HL-60 (cell line): ENCODE data around the gene USP44.

ENCODE experiments used
- DNase-seq, 2 experiments: peaks; one replicate each; pipeline ENCODE4 v3.0.0-alpha.2; 2010 to 2020; ENCODE audit warnings: low read depth in 1 of 2, low spot score in 1 of 2
- H3K27ac ChIP-seq: fragments of 250-450 bp; sonication (Bioruptor Pico); replicated peaks from 2 replicates; pipeline ENCODE4 v1.5.1; 2020; ENCODE audit warnings: mild to moderate bottlenecking, moderate library complexity
- H3K27me3 ChIP-seq: fragments of 250-450 bp; sonication (Bioruptor Pico); 2 replicates; pipeline ENCODE4 v1.5.1; 2021; ENCODE audit warnings: mild to moderate bottlenecking, moderate library complexity; ENCODE audit not compliant: insufficient read depth, poor library complexity, severe bottlenecking
- H3K4me3 ChIP-seq: replicated peaks from 2 replicates; pipeline ENCODE4 v1.5.1; 2011; ENCODE audit warnings: mild to moderate bottlenecking, control low read depth, low read length; ENCODE audit not compliant: insufficient read depth
- CTCF ChIP-seq: IDR thresholded peaks from one replicate; pipeline ENCODE4 v1.5.1; 2011; ENCODE audit warnings: low read length, control low read depth, inconsistent platforms; ENCODE audit not compliant: insufficient read depth
- GABPA ChIP-seq: IDR thresholded peaks from 2 replicates; pipeline ENCODE4 v1.6.1; 2012; ENCODE audit warnings: low read depth
- POLR2AphosphoS5 ChIP-seq: IDR thresholded peaks from 2 replicates; pipeline ENCODE4 v1.6.1; 2012; ENCODE audit warnings: low read depth
- REST ChIP-seq: IDR thresholded peaks from 2 replicates; pipeline ENCODE4 v1.6.1; 2012; ENCODE audit warnings: low read depth; ENCODE audit not compliant: insufficient replicate concordance
- SPI1 ChIP-seq: IDR thresholded peaks from 2 replicates; pipeline ENCODE4 v1.6.1; 2012; ENCODE audit warnings: low read depth, mild to moderate bottlenecking, borderline replicate concordance

USP44 gene

GRCh38 chr12:95533985-95534384 lies 17.3 kb downstream of the USP44 start:
- no peak overlapping the region for H3K27ac ChIP-seq
- H3K4me3 ChIP-seq = no peak overlapping the region
- H3K27me3 ChIP-seq = no peaks in the 10 kb centered on the region
- DNase-seq = no peak
- no peak for TF ChIP-seq GABPA
- no peak for TF ChIP-seq REST
- no peak for TF ChIP-seq SPI1
- TF ChIP-seq CTCF = no peak
- TF ChIP-seq POLR2AphosphoS5 = no peak

- H3K27ac ChIP-seq = no peak overlapping the region
- TF ChIP-seq CTCF (no peak), REST (no peak)
- no peak overlapping the region for H3K4me3 ChIP-seq
- no peaks in the 10 kb centered on the region for H3K27me3 ChIP-seq
- no peak for DNase-seq
These were observed 18.4 kb downstream of the USP44 start for GRCh38 chr12:95532851-95533250.

GRCh38 chr12:95529693-95530225 lies 21.5 kb downstream of the USP44 start:
- Histone ChIP-seq H3K27me3 (no peaks in the 10 kb centered on the region), H3K27ac (no peak overlapping the region), H3K4me3 (no peak overlapping the region)
- TF ChIP-seq REST (no peak), SPI1 (no peak)
- no peak for DNase-seq

GRCh38 chr12:95528431-95528830 lies 22.8 kb downstream of the USP44 start:
- no peak for TF ChIP-seq REST
- TF ChIP-seq SPI1 = no peak
- H3K4me3 ChIP-seq = no peak overlapping the region
- no peaks in the 10 kb centered on the region for H3K27me3 ChIP-seq
- DNase-seq = no peak
- no peak overlapping the region for H3K27ac ChIP-seq
